Endometrium (tissue), 2 donors: ENCODE data around the gene ADAMTS2.

ENCODE experiments used
- FAIRE-seq: peaks from 2 replicates; lab custom pipeline; 2012; peaks lifted over from hg19 to GRCh38; lab: Jason Lieb, UNC
- donor health status: control.
- donor health status: control.

ADAMTS2 gene

DNA sequence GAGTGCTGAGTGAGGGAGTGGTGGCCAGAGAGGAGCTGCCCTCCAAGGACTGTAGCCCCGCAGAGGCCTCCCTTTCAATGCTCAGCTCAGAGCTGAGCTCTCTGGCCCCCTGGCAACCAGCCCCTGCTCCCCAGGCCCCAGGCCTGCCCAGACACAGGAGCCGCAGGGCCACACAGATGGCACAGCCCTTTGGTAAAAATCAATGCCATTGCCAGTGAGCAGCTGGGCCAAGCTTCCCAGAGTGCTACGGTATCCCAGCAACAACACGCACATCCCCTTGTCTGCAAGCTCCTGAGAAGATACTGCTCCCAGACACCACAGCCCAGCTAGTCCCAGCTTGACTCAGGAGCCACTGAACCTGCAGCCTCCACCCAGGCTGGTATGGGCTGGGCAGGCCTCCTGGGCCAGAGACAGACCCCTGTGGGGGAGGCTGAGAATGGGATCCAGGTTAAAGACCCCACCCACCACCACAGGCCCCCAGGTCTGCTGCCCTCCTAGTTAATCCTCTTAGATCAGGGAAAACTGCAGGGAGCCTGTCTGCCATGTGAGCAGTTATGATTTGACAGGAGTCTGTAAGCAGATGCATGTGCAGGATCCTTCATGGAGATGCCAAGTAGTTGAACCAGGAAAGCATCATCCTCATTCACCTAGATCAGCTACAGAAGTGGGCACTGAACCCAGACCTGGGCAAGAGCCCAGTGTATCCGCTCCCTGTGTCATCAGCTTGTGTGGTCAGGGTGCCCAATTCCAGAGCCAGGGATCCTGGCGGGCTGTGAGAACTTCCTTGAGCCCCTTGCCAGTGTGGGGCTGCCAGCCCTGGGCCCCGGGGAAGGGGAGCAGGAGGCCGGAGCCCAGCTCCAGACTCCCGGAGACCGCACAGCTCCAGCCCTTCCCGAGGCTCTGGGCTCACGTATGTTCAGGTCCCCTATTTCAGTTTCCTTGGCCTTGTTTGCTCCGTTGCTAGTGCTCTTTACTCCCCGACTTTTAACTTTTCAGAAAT lies 26.7 kb upstream of the ADAMTS2 start:
- FAIRE-seq = no peak

DNA sequence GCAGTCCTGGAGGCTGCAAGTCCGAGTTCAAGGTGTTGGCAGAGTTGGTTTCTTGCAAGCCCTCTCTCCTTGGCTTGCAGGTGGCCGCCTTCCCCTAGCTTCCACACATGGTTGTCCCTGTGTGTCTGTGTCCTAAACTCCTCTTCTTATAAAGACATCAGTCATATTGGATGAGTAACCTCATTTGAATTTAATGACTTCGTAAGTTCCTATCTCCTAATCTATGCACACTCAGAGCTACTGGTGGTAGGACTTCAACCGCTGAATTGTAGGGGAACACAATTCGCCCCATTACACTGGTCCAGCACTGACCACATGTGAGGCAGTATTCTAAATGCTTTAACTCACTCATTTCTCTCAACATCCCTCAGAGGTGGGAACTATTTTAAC lies 25.9 kb upstream of the ADAMTS2 start:
- no peak for FAIRE-seq

GRCh38 chr5:179370490-179371120 lies 25.3 kb upstream of the ADAMTS2 start:
- FAIRE-seq = no peak

DNA sequence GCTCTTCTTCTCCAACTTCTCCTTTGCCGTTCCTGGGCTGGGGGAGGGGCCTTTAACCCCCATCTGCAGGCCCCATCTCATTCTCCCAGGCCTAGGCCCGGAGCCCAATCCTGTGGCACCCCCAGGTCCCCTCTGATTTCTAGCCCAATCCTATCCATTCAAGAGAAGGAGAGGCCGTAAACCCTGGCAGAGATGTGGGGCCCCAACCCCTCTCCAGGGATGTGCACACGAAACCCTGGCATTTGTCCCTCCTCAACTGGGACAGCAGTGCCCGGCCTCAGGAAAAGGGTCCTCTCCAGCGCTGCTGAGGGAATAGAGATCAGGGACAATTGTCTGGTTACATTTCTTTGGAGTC lies 24.2 kb upstream of the ADAMTS2 start:
- no peak for FAIRE-seq

DNA sequence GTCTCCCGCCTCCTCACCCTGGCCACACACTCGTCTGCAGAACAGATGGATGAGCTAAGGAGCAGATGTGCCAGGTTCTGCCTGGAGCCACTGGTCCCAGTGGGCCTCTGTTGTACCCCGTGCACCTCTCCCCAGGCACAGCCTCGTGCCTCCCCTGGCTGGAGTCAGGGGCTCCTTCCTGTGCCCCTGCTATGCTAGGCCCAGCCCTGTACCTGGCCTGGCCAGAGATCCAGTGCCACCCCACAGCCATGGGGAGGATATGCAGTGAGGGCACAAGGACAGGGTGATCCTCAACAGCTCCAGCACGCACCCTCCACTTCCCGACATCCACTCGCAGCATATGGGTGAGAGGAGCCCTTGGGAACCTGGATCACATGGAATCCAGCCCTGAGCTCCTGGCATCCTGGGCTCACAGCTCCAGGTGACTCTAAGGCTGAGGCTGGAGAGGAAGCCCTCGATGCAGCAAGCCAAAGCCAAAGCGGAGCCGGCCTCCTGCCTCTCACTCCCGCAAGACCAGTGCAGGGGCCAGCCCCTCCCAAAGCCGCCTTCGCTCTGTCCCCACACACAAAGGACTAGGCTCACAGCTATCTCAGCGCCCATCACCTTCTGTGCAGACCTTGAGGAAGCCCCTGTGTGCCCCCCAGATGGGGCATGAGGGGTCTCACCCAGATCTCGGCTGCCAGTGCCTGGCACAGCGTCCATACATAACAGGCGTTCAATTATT lies 23.7 kb upstream of the ADAMTS2 start:
- no peak for FAIRE-seq

DNA sequence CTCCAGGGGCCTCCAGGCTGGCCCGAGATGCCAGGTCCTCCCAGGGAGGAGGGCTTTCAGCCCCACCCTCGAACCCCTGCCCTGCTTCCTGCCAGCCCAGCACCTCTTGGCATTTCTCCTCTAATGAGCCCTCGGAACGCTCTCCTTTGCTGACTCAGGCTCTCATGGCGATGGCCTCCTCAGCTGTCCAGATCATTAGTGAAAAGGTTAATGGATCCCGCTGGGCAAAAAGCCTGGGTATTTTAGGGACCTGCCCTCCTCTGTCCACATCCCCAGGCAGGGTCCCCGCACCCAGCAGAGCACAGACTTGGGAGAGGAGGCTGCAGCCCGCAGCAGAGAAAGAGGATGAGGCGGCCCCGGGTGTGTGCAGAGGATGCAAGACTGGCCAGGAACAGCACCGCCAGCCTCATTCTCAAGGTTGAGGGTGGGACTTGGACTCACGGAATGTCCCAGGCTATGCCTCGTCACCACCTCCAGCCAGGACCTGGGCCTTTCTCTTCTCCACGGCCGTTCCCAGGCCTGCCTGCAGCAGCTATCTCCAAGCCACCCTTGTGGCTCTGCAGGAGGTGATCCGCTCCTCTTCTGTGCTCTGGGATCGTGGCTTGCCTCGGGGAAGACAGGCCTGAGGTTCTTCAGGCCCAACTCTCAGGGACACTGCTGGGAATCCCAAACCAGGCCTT lies 23.0 kb upstream of the ADAMTS2 start:
- no peak for FAIRE-seq

- no peak for FAIRE-seq
Observed at GRCh38 chr5:179367491-179367890, 22.2 kb upstream of the ADAMTS2 start.

- FAIRE-seq = no peak
Observed at GRCh38 chr5:179362355-179362754, 17.1 kb upstream of the ADAMTS2 start.

DNA sequence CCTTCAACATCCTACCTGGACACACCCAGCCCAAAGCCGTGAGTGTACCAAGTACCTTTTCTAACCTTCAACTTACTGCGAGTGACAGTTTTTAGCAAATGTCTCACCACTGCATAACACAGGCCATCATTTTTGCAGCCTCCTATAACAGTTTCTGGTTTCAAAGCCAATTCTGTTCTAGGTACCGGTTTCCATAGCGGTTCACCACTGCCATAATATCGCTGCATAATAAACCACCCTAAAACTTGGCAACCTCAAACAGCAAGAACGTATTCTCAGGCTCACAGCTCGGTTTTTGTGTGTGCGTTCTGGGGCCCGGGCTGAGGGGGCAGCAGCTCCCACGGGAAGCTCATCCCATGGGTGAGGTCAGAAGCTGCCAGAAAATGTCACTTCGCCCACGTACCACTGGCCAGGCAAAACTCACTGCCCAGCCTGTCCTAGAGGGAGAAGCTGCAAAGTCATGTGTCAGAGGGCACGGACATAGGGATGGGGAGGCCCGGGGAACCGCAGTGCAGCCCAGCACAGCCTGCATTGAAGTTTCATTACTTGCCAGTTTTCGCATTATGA lies 15.9 kb upstream of the ADAMTS2 start:
- no peak for FAIRE-seq

GRCh38 chr5:179357031-179357430 lies 11.8 kb upstream of the ADAMTS2 start:
- no peak for FAIRE-seq

GRCh38 chr5:179355976-179356974 lies 11.0 kb upstream of the ADAMTS2 start:
- no peak for FAIRE-seq

- FAIRE-seq = no peak
Observed at GRCh38 chr5:179354305-179354882, 9.1 kb upstream of the ADAMTS2 start.

DNA sequence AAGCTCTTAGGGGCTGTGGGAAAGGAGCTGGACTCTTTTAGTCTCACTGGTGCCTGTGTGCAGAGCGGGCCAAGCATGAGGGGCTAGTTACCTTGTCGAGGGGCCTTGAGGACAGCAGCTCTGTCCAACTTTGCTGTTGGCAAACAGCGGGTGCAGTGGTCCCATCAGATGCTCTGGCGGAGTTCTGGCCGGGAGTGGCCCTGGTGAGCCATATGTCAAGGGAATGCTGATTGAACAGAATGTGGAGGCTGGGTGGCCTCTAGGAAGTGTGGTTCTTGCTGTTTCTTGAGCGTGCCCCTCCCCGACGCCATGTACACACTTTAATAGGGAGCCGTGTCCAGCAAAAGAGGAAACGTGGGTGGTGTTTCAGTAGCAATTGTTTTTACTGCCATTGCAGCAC lies 3.6 kb upstream of the ADAMTS2 start:
- FAIRE-seq = no peak

DNA sequence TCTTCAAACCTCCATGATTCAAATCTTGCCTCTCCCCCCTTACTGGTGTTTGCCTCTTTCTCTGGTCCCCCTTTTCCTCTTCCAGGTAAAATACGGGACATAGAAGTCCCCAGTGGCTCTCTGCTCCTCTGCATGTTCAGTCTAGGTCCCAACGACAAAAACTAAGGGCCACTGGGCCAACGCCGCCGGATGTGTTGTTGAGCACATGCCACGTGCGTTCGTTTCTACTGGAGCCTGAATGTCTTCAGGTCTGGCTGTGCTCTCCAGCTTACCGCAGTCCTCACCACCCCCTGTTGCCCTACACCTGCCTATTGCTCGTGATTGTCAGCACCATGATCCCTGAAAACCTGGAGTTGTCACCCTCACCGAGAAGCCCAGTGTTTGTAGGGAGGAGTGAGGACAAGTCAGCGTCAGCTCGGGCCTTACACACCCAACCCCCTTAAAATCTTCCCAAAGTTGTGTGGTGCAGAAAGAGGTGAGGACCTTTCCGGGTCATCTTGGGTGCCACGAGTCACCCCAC lies 2.8 kb upstream of the ADAMTS2 start:
- no peak for FAIRE-seq

DNA sequence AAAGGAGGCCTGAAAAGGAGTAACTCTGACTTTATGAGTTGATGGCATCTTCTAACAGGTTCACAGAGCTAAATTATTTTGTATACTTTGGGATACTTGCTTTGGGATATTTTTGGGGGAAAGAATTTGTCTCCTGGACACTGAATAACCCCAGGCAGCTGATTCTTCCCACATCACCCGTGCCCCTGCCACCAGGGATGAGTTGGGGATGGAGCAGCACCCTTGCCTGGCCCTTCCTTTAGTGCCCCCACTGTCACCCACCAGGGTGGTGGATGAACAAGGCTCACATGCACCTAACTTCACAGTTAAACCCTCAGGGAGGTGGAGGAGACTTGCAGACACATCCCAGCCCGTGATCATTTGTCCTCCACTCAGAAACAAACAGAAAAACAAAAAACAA lies 2.3 kb upstream of the ADAMTS2 start:
- no peak for FAIRE-seq

GRCh38 chr5:179346875-179347274 lies 1.6 kb upstream of the ADAMTS2 start:
- FAIRE-seq = no peak

DNA sequence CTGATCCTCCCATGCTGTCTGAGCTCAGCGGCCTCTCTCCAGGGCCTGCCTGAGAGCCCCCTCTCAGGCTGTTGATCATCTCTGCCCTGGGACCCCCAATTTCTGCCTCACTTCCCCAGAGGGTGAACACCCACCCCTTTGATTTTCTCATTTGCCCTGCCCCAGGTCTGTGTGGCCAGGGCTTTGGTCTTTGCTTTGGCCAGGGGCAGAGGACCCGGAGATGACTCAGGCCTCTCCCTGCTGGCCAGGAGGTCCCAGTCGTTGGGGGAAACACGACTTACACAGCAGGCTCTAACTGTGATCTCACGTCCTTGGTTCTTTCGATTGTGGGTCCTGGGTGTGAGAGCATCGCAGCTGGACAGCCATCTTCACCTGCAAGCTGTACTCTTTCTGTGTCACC lies 1.1 kb upstream of the ADAMTS2 start:
- FAIRE-seq = no peak

DNA sequence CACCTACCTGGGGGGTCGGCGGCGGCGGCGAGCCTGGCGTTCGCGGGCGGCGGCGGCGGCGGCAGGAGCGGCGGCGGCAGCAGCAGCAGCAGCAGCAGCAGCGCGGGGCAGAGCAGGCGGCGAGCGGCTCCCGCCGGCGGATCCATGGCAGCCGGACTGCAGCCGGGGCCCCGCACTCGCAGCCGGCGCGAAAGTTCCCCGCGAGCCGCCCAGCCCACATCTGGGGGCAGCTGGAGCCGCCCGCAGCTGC lies 153 bp downstream of the ADAMTS2 start:
- FAIRE-seq = no peak

GRCh38 chr5:179344431-179345182 lies 654 bp downstream of the ADAMTS2 start:
- FAIRE-seq = no peak
